Keratinocyte (primary cell): Measurements from ENCODE around the gene LYZL4. TPM values are rescaled to one million over a fixed set of nuclear protein-coding genes. Genes with fewer than 3 reads are reported as not detected.

Experiments
- DNase-seq: peaks from one replicate; pipeline ENCODE4 v3.0.0-alpha.2; 2011; ENCODE audit warnings: low read depth, missing footprints, low spot score
- FAIRE-seq: peaks from 2 replicates; lab custom pipeline; 2011; peaks lifted over from hg19 to GRCh38; lab: Jason Lieb, UNC
- H2AFZ ChIP-seq: 2 replicates; pipeline ENCODE4 v1.6.0; 2012; ENCODE audit warnings: low read length, control low read depth, inconsistent platforms; ENCODE audit not compliant: control insufficient read depth
- H3K27ac ChIP-seq: 2 replicates; pipeline ENCODE4 v1.5.1; 2011; ENCODE audit warnings: low read length; ENCODE audit not compliant: control insufficient read depth, insufficient read depth
- H3K27me3 ChIP-seq: 3 replicates; pipeline ENCODE4 v1.6.0; 2011; ENCODE audit warnings: low read length; ENCODE audit not compliant: control insufficient read depth, insufficient read depth; ENCODE audit errors: extremely low read depth
- H3K36me3 ChIP-seq, 2 experiments: 2 replicates in 1 of 2; 3 replicates in 1 of 2; pipeline ENCODE4 v1.5.1; 2011; ENCODE audit warnings: low read length in 2 of 2, mild to moderate bottlenecking in 1 of 2; ENCODE audit not compliant: control insufficient read depth in 2 of 2, insufficient read depth in 2 of 2; ENCODE audit errors: extremely low read depth in 1 of 2
- H3K4me1 ChIP-seq: 3 replicates; pipeline ENCODE4 v1.5.1; 2011; ENCODE audit warnings: low read length; ENCODE audit not compliant: control insufficient read depth, insufficient read depth; ENCODE audit errors: extremely low read depth
- H3K4me2 ChIP-seq: 3 replicates; pipeline ENCODE4 v1.6.0; 2011; ENCODE audit warnings: low read depth, low read length; ENCODE audit not compliant: control insufficient read depth, insufficient read depth; ENCODE audit errors: extremely low read depth
- H3K4me3 ChIP-seq, 3 experiments: fragments of 200-600 bp in 1 of 3; sonication (generic) in 1 of 3; 2 replicates in 2 of 3; 3 replicates in 1 of 3; pipeline ENCODE4 v1.5.1; 2011 to 2016; ENCODE audit warnings: low read length in 3 of 3, mild to moderate bottlenecking in 3 of 3, control low read depth in 2 of 3, inconsistent platforms in 1 of 3, low read depth in 1 of 3, mixed read lengths in 1 of 3, mixed run types in 1 of 3, moderate library complexity in 1 of 3; ENCODE audit not compliant: control insufficient read depth in 2 of 3, insufficient read depth in 2 of 3; ENCODE audit errors: extremely low read depth in 1 of 3
- H3K79me2 ChIP-seq: 2 replicates; pipeline ENCODE4 v1.6.0; 2012; ENCODE audit warnings: low read length; ENCODE audit not compliant: control insufficient read depth, insufficient read depth
- H3K9ac ChIP-seq: 3 replicates; pipeline ENCODE4 v1.6.0; 2011; ENCODE audit warnings: low read length; ENCODE audit not compliant: control insufficient read depth, insufficient read depth; ENCODE audit errors: extremely low read depth
- H3K9me1 ChIP-seq: 3 replicates; pipeline ENCODE4 v1.6.0; 2011; ENCODE audit warnings: low read length; ENCODE audit not compliant: control insufficient read depth, insufficient read depth; ENCODE audit errors: extremely low read depth
- H3K9me3 ChIP-seq: 2 replicates; pipeline ENCODE4 v1.5.1; 2012; ENCODE audit warnings: low read depth, low read length; ENCODE audit not compliant: control insufficient read depth
- H4K20me1 ChIP-seq: 3 replicates; pipeline ENCODE4 v1.6.0; 2011; ENCODE audit warnings: low read length; ENCODE audit not compliant: control insufficient read depth, insufficient read depth; ENCODE audit errors: extremely low read depth
- CTCF ChIP-seq, 3 experiments: IDR thresholded peaks in 1 of 3; conservative IDR thresholded peaks in 1 of 3; optimal IDR thresholded peaks in 1 of 3; 2 replicates in 2 of 3; 3 replicates in 1 of 3; pipeline versions ENCODE3 to v1.5.1; 2011; ENCODE audit warnings: low read length in 3 of 3, mild to moderate bottlenecking in 3 of 3, moderate library complexity in 2 of 3, control low read depth in 1 of 3, inconsistent platforms in 1 of 3; ENCODE audit not compliant: insufficient read depth in 2 of 3; ENCODE audit errors: extremely low read depth in 1 of 3
- EZH2 ChIP-seq: IDR thresholded peaks from one replicate; pipeline ENCODE4 v1.6.1; 2012; ENCODE audit warnings: inconsistent platforms, mild to moderate bottlenecking, low read length, moderate library complexity
- dilution Hi-C: fragments of 300-500 bp; cut with MboI; formaldehyde crosslinking; loops from one replicate; pipeline ENCODE4 v1.7.0; 2020; ENCODE audit warnings: low sequenced_read_pairs; ENCODE audit not compliant: extremely low pct_ligation_motif_present
- polyA plus RNA-seq, 5 experiments: library from polyadenylated mRNA; depleted of rRNA in 3 of 5; stranded (reverse) in 3 of 5; stranded (forward) in 1 of 5; unstranded in 1 of 5; fragments of >200 nt; gene quantifications; 1 replicate in 1 of 5; 2 replicates in 3 of 5; 3 replicates in 1 of 5; pipeline versions ENCODE4 v1.2.1 to v1.2.3, GENCODE V29; 2011 to 2012; ENCODE audit warnings: missing spikeins in 2 of 5, low read depth in 1 of 5, low replicate concordance in 1 of 5

LYZL4 gene
- polyA plus RNA-seq, 1 donor (not counting 4 experiments of a cell fraction or from before 2014, with no cell fraction given) = not detected

DNA sequence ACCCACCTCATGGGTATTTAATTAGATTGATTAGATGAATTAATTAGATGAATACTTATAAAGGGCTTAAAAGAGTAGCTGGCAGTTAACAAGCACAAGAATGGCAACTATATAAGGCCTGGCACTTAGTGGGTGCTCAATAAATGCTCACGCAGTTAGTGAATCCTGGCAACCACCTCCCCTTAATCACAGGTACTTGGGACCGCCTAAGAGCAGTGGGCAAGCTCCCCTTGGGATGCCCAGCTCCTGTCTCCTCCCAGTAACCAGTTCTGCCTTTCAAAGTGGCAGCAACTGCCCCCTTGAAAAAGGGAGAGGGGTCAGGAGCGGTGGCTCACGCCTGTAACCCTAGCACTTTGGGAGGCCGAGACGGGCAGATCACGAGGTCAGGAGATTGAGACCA, 4.6 kb downstream of the LYZL4 start:
- no peak overlapping the region for H2AFZ ChIP-seq

DNA sequence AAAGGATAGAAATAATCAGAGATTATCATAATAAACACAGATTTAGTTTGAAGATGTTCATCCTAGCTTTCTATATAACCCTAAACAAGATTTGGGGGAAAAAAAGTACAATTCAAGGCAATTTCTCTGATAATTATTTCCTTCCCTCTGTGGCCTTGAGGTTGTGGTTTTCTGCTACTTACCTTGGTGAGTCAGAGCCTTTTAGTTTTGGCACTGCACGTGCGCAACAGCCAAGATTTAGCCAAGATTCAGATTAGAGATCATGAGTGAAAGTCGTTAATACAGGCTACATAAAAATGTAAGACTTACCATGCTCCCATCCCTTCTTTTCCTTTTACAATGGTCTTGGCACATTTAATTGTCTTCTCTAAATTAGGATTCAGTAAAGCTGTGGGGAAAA, 6.7 kb downstream of the LYZL4 start:
- Histone ChIP-seq H3K27ac (no peak overlapping the region), H3K9me1 (no peaks in the 10 kb centered on the region), H3K9me3 (no peaks in the 10 kb centered on the region), H2AFZ (no peak overlapping the region), H3K4me3 (no peak overlapping the region), H3K4me2 (no peak overlapping the region), H4K20me1 (no peaks in the 10 kb centered on the region), H3K36me3 (no peaks in the 10 kb centered on the region), H3K79me2 (no peaks in the 10 kb centered on the region), H3K4me1 (peaks cover 5% of the 10 kb centered on the region), H3K9ac (no peak overlapping the region), H3K27me3 (no peaks in the 10 kb centered on the region)
- no peak for TF ChIP-seq CTCF (optimal IDR thresholded peaks at IDR 0.05 in 1 of 3, IDR thresholded peaks at IDR 0.05 in 1 of 3, conservative IDR thresholded peaks at IDR 0.05 in 1 of 3; ENCODE audit: extremely low read depth in 1 of 3, insufficient read depth in 2 of 3, low read length in 3 of 3)
- no peak for TF ChIP-seq EZH2
- no peak for DNase-seq
- dilution Hi-C loops = no loop called here
- FAIRE-seq = no peak

More for the DNA sequence above, 4.6 kb downstream of the LYZL4 start:
- Histone ChIP-seq H3K36me3 (no peaks in the 10 kb centered on the region), H3K4me2 (no peak overlapping the region), H3K79me2 (no peaks in the 10 kb centered on the region), H3K4me3 (no peak overlapping the region), H4K20me1 (no peaks in the 10 kb centered on the region), H3K27me3 (no peaks in the 10 kb centered on the region), H3K9me3 (no peaks in the 10 kb centered on the region), H3K9me1 (no peaks in the 10 kb centered on the region), H3K27ac (no peak overlapping the region), H3K9ac (no peak overlapping the region), H3K4me1 (peaks cover 5% of the 10 kb centered on the region)
- TF ChIP-seq EZH2 (no peak), CTCF (optimal IDR thresholded peaks at IDR 0.05 in 1 of 3, IDR thresholded peaks at IDR 0.05 in 1 of 3, conservative IDR thresholded peaks at IDR 0.05 in 1 of 3; ENCODE audit: extremely low read depth in 1 of 3, insufficient read depth in 2 of 3, low read length in 3 of 3) (no peak)
- FAIRE-seq = no peak
- no peak for DNase-seq
- dilution Hi-C loops = no loop called here
